T-helper 2 cell (primary cell): ENCODE results near the gene ITGB6.

ENCODE experiments used
- DNase-seq, 5 experiments: peaks; one replicate each; pipeline versions ENCODE4 v3.0.0 to v3.0.0-alpha.2; 2012 to 2022

The ITGB6 gene

GRCh38 chr2:160085662-160086061, 114.4 kb downstream of the ITGB6 start:
- no peak for DNase-seq

- DNase-seq, result no peak
Observed at GRCh38 chr2:160077912-160078810, 121.9 kb downstream of the ITGB6 start.

GRCh38 chr2:160076914-160077313, 123.2 kb downstream of the ITGB6 start:
- no peak for DNase-seq

GRCh38 chr2:160076241-160076640, 123.8 kb downstream of the ITGB6 start:
- no peak for DNase-seq

DNA sequence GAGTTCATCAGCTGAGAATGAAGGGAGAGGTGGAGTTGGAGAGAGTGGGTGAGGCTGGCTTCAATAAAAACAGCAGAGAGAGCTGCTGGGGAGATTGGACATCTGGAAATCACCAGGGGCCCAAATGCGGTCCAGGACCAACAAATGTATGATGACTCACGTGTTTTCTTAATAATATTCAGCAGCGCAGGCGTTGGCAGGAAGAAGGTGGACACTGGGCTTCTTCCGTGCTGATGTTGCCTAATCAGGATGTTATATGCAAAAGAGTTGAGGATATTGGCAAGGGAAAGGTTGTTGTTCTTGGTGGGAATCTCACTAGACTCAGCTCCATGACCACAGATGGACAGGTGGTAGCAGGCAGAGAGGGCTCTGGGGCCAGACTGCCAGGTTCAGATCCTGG, 124.9 kb downstream of the ITGB6 start:
- DNase-seq, result no peak

- no peak for DNase-seq
Observed at GRCh38 chr2:160073284-160073888, 126.7 kb downstream of the ITGB6 start.

DNA sequence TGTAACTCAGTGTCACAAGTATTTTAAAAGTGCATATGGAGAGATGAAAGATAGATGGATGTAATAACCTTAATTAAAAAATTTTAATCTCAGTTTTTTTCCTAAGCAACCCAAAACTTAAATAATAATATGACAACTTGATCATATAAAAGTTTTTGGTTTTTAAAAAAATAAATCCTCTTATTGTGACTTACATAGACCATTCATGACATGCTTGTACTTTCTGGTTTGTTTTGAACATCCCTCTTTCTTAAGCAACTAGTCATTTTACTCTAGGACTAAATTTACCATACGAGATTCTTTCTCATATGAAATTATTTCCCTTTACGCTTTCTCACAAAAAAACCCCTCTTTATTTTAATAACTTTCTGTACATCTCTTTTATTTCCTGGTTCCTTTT, 131.2 kb downstream of the ITGB6 start:
- DNase-seq, result no peak

GRCh38 chr2:160064916-160065315, 135.2 kb downstream of the ITGB6 start:
- no peak for DNase-seq

GRCh38 chr2:160063879-160064612, 136.0 kb downstream of the ITGB6 start:
- DNase-seq, result no peak

- no peak for DNase-seq
Observed at GRCh38 chr2:160063271-160063670, 136.8 kb downstream of the ITGB6 start.

DNA sequence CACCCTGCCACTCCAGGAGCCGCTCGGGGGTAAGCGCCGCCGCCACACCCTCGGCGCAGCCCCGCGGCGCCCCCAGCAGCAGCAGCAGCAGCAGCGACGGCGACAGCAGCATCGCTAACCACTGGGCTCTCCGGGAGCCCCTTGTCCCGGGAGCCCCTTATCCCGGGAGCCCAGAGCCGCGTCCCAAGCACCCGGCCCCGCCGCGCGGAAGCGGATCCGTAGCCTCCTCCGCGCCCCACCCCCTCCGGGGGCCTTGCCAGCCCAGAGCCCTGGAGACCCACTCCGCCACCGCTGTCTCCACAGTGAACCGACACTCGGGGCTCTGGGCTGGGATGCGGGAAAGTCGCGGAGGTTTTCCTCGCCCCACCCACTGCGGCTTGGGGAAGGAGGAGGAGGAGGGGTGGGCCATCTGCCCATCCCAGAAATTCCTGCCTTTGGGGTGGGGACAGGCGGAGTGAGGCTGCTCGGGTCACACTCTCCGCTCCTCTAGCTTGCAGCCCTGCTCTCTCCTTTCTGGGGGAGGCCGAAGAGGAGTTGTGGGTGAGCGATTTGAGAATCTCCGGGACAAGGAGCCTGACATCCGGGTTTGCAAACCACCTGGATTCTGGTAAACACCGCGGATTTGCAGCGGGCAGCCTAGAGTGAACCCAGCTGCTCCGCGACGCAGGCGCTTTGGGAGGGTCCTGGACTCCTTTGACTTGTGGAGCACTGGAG, 137.6 kb downstream of the ITGB6 start, which contains the start of gene PLA2R1:
TSS of gene PLA2R1 (minus strand) at position 324 of the 714 bp plus-strand sequence. CDS start at position 112, 212 bp downstream.
- no peak for DNase-seq

- no peak for DNase-seq
Observed at GRCh38 chr2:160061944-160062291, 138.2 kb downstream of the ITGB6 start.

DNA sequence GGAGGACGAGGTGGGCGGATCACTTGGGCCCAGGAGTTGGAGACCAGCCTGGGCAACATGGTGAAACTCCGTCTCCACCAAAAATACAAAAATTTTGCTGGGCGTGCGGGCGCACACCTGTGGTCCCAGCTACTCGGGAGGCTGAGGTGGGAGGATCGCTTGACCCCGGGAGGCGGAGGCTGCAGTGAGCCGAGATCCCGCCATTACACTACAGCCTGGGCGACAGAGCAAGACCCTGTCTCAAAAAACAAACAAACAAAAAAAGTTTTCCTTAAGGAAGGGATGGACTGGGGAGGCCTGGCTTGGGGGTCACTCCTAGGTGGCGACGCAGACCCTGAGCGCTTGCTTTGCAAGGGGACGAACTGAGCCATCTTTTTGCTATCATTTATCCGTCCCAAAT, 138.5 kb downstream of the ITGB6 start:
- no peak for DNase-seq

DNA sequence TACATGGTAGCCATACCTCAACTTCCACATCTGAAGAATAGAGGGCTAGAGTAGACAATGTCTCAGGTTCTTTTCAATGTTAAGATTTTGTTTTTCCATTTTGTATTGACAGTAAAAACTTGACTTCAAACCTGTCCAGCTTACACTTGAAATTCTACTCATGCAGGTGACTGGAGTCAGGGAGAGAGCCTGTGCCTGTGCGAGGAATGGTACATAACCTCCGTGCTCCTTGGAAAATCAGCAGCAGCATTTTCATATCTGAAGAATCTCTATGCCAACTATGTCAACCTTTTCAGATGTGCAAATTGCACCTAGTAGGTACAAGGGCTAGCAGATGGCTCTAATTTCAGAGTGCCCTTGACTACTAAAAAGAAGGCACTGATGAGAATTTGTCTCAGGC, 139.8 kb downstream of the ITGB6 start:
- DNase-seq, result no peak

GRCh38 chr2:160057356-160057755, 142.7 kb downstream of the ITGB6 start:
- no peak for DNase-seq

GRCh38 chr2:160055726-160056108, 144.4 kb downstream of the ITGB6 start:
- DNase-seq, result no peak

GRCh38 chr2:160054984-160055725, 144.9 kb downstream of the ITGB6 start:
- no peak for DNase-seq

DNA sequence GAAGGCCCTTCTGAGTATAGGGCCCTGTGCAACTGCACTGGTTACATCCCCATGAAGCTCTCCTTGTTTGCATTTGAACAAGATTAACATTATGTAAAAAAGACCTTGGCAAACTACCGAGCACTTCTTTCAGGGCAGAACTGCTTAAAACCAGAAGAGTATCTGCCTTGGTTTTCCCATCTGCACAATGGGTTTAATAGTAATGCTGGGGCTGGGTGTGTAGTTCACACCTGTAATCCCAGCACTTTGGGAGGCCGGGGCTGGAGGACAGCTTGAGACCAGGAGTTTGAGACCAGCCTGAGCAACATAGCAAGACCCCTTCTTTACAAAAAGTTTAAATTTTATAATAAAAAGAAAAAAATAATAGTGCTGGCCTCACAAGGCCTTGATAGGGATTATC, 146.1 kb downstream of the ITGB6 start:
- DNase-seq, result no peak

GRCh38 chr2:160052531-160052930, 147.5 kb downstream of the ITGB6 start:
- DNase-seq, result peak in 1 of 5 experiments; percentile 47

- no peak for DNase-seq
Observed at GRCh38 chr2:160051371-160051800, 148.7 kb downstream of the ITGB6 start.

DNA sequence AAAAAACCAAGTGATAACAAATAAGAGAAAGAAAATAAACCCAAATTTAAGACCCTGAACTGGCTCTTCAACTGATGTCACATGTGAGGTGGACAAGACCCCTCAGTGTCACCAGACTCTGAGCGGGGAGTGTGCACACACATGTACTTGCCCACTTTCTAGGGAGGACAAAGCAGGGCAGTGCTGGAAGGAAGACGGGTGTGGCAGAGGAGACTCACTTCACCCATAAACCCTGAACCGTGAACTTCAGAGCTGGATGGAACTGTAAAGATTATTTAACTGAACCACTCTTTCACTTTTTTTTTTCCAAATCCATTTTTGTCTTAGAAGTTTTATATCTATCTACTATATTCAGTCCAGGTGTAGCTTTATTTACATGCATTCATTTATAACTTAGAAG, 149.9 kb downstream of the ITGB6 start:
- no peak for DNase-seq
